ENCODE data around the gene ZKSCAN8.

The ZKSCAN8 gene

DNA sequence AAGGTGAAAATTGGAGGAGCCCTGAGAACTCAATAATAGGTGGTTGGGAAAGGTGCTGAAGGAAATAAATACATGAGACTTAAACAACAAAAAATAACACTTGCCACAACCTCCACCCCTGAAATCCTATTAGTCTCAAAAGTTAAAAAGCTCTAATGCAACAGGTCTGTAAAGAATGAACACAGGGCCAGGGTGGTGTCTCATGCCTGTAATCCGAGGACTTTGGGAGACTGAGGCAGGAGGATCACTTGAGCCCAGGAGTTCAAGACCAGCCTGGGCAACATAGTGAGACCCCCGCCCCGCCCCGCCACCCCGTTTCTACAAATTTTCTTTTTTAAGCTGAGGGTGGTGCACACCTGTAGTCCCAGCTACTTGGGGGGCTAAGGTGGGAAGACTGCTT, 1.1 kb upstream of the ZKSCAN8 start:
- no peak for DNase-seq

DNA sequence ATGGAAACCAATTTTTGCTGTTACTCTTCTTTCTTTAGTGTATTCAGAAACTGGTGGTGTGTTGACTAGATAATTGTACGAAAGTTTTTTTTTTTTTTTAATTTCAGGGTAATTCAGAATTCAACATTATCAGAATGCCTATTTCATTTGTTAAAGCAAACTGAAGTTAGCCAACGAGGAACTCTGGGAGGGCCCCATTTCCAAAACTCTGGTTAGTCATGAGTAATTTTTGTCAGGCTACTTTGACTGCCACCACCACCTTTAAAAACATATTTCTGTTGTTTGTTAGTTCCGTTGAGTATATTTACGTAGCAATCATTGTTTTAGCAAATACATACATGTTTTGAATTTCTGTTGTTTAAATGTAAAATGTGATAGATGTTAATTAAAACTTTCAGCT, 763 bp downstream of the ZKSCAN8 start:
- no peak for DNase-seq

DNA sequence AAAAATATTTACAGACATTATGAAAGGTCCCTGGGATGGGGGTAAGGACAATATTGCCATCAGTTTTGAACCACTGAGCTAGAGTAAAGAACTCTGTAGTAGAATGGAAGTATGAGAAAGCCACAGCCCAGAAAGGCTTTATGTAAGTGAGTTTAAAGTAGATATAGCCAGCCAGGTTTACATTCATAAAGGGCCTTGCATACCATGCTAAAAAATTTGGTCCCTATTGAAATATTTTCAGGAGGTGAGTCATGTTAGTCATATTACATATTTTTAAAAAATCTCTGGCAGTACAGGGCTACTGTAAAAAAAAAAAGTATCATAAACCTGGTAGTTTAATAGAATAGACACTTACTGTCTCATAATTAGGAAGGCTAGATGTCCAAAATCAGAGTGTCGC, 3.5 kb downstream of the ZKSCAN8 start:
- no peak for DNase-seq

DNA sequence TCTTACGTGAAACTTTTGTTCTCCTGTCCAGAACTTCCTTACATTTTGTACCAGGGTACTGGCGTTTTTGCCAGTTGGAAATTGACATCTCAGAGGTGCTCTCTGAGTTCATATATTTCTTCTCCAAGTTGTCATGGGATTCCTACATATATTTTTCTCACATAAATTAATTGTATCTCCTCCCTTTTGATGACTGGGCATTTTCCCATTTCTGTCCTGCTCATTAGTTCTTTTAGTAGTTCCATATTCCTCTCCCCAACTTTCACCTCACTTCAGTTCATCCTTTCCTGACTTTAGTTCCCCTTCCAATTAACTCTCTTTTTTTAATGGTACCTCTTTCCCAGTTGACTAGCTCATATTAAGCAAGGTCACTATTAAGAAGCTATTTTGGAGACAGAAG, 10.8 kb downstream of the ZKSCAN8 start:
- no peak for DNase-seq

DNA sequence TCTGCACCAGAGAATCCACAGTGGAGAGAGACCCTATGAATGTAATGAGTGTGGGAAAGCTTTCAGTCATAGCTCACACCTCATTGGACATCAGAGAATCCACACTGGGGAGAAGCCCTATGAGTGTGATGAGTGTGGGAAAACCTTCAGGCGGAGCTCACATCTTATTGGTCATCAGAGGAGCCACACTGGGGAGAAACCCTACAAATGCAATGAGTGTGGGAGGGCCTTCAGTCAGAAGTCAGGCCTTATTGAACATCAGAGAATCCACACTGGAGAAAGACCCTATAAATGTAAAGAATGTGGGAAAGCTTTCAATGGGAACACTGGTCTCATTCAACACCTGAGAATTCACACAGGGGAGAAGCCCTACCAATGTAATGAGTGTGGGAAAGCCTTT, 11.9 kb downstream of the ZKSCAN8 start:
- no peak for DNase-seq

DNA sequence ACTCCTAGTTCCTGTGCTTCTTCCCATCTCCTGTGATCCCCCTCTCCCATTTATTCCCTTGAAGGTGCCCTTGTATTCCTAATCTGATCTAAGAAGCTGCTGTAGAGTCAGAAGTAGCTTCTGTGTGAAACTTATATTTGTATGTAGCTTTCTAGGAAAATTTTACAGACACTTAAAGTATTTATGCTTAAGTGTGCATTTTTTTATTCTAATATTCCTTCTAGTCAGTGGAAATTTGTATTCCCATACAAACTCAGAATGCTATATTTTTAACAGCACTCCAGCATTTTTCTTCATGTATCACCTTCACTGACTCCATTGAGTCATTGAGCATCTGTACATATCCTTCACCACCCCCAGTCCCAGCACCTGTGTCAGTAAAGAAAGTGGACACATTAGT, 12.7 kb downstream of the ZKSCAN8 start:
- DNase-seq = no peak

DNA sequence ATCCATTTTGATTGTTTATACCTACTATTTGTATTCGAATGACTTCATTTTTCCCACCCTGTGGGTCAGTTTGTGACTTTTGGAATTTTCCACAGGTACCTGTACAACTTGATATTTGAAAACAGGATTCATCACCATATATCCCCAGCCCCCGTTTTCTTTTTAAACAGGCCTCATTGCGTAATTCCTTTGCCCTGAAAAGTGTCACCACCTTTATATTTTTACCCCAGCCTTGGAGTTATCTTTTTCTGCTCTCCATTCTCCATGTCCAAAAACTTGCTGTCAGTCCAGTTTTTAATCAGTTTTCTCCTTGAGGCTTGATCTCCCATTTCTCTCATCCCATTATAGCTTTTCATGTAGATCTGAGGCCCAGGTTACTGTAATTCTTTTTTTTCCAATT, 16.6 kb downstream of the ZKSCAN8 start:
- no peak for DNase-seq

DNA sequence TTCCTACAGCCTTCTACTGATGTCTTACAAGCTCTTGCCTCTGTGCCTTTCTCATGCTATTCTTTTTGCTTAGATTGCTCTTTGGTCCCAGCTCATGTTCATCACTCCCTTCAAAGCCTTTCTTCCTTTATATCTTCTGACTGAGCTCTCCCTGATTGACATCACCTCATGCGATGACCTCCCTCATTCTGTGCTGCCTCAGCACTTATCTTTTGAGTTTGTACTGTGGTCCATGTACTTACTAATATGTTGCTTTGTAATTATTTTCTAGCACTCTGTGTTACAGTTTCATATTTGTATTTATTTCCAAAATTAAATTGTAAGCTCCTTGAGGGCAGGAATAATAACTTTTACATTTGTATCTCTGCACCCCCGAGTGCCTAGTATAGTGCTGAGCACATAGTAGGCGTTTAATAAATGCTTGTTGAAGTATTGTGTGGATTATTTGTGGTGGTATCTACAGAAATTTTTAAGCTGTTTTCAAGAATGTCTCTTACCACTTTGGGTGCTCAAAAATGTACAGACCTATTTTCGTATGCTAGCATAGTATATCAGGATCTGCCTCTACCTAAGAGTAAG, 17.4 kb downstream of the ZKSCAN8 start:
- DNase-seq = no peak

DNA sequence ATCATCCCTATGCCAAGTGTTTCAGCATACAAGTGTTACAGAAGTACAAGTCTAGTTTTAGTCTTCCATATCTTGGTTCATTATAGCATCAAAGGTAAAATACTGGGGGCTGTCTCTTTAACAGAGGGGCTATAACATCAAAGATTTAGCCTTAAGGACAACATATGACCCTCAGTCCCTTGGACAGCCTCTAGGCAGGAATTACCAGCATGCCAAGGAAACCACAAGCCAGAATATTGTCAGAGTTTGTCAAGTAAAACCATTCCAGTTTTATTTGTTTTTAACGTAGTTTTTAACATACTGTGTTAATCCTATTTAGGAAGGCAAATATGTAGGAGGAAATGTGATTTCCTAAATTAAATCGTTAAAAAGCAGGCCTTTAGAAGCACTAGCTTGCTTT, 18.6 kb downstream of the ZKSCAN8 start:
- DNase-seq = no peak

DNA sequence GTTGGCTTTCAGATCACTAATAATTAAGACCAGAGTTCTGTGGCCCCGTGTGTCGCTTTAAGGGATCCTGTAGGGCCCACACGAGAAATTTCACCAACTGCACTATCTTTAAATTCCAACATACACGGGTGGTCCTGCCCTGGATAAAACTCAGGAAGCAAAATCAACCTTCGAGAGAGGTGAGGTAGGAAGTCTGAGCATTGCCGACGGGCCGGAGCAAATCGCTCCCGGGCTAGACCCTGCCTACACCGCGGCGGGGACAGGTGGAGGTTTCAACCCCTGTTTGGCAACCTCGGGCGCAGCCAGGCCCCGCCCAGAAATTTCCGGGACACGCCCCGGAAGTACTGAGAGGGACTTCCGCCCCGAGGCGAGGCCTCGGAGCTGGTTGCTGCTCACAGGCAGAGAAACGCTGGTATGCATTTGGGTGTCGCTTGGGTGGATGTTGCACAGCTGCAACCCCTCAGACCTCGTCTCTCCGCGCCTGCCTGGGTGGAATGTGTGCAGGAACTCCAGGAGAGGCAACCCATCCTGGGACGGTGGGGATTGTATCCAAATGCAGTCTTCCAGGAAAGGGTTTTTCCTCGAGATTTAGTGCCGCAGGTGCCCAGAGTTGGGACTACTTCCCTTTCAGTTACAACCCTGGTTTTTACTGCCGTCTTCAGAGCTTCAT, 19.9 kb downstream of the ZKSCAN8 start:
- peak; percentile 38 for DNase-seq

DNA sequence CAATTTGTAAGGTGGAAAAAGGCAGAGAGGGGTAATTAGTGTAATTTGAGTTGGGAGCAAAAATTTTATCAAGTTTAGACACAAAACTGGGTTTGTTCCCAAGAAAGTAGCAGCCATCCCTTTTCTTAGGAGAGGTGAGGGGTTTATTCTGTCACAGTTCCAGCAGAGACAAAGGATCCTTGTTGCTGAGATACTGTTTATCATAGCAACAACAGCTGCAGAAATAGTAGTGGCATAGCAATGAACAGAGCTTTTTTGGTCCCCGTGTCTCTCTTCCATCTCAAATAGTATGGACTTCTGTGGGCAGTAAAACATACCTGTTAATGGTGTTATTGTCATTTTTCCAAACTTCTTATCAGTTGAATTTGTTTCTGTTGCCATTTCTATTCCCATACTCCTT, 23.9 kb downstream of the ZKSCAN8 start:
- DNase-seq = no peak

DNA sequence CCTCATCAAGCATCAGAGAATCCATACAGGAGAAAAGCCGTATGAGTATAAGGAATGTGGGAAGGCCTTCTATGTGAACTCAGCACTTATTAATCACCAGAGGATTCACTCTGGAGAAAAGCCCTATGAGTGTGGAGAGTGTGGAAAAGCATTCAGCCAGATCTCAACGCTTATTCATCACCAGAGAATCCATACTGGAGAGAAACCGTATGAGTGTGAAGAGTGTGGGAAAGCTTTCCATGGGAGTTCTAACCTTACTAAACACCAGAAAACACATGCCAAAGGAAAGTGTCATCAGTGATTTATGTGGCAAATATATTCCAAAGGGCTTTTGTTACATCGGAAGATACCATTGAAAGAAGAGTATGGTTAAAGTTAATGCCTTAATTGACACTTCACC, 25.4 kb downstream of the ZKSCAN8 start:
- DNase-seq = no peak

DNA sequence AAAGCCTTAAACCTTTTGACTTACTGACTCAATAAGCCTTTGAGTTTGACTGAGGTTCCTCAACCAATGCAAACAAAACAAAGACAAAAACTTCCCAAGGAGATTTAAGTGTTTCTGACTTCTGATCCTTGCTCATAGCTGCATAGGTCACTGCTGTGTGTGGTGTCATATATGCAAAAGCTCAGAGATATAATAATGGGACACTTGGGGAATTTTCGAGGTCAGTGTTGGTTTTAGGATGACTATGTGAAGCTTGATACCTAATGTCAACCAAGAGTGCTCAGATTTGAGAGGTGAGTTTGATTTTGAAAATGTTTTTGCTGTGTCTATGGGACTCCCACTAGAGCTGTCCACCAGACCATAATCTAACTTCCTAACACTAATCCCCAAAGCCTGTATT, 26.2 kb downstream of the ZKSCAN8 start:
- no peak for DNase-seq

DNA sequence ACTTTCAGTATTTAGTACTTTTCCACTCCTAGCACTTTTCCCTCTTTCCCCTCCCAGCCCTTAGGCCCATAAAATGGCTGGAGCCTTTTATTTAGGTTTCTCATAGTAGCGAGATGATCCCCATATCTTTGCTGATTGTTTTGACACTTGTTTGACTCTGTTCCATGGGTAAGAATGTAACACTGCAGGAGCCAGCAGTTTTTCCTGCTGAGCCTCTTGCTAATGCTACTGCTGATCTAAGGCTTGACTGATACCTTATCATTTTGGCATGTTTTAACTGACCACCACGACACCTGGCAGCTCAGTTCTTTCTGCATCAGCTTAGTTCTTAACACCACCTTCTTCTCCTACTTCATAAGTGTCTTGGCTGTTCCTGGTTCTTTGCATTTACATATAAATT, 29.6 kb downstream of the ZKSCAN8 start:
- no peak for DNase-seq

DNA sequence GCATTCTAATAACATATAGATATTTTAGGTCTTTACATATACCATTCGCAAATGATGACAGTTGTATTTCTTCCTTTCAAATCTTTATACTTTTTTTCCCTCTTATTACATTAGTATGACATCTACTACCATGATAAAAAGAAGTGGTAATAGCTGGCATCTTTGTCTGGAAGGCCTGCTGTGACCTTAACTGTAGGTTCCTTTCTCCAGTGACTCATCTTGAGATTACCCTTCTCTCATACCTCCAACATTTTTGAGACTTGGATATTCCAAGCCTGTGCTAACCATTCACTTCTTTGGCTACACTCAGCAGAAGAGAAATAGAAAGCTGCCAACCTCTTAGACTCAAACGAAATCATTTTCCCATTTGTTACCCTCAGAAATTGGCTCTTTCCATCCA, 30.3 kb downstream of the ZKSCAN8 start:
- no peak for DNase-seq

DNA sequence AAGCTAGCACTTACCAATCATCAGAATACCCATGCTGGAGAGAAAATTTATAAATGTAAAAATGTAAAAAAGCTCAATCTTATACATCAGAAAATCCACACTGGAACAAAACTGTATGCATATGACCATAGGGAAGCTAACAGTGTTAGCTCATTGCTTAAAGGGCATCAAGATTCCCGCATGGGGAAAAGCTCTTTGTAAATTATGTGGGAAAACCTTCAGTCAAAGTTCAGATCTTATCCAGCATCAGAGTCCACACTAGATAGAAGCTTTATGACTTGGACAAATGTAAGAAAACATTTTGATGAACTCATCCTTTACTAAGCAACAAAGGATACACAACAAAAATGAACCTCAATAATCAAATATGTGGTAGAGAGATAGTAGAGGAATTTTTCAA, 34.7 kb downstream of the ZKSCAN8 start:
- no peak for DNase-seq

DNA sequence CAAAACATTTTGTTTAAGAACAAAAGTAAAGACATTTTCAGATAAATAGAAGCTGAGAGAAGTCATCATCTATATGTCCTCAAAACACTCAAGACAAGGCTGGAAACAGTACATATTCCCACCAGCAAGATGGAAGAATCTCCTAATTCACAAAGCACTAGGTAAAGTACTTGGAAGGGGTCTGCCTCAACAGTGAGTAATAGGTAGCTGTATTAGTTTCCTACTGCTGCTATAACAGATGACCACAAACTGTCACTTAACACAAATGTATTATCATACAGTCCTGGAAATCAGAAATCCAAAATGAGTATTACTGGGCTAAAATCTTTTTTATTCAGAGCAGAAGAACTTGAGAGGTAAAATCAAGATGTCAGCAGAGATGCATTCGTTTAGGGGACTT, 40.6 kb downstream of the ZKSCAN8 start:
- no peak for DNase-seq

DNA sequence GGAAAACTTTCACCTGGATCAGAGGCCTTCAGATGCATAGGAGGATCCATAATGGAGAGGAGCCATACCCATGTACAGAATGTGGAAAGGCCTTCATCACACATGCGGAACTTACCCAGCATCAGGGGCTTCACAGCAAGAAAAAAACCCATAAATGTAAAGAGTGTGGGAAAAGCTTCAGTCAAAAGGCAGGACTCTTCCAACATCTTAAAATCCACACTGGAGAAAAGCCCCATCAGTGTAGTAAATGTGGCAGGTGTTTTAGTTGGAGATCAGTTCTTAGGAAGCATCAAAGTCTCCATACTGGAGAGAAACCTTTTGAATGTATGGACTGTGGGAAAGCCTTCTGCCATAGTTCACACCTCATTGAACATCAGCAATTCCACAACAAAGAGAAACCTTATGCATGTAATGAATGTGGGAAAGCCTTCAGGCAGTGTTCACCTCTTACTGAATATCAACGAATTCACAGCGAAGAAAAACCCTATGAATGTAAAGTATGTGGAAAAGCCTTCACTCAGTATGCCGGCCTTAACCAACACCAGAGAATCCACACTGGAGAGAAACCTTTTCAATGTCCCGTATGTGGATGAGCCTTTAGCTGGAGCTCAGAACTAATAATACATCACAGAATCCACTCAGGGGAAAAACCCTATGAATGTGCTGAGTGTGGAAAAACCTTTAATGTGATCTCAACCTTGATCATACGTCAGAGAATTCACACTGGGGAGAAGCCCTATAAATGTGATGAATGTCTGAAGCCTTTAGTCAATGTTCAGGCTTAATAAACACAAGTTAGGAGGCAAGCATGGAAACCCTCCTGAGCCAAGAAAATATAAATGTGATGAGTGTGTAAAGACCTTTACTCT, 46.7 kb downstream of the ZKSCAN8 start:
- no peak for DNase-seq

DNA sequence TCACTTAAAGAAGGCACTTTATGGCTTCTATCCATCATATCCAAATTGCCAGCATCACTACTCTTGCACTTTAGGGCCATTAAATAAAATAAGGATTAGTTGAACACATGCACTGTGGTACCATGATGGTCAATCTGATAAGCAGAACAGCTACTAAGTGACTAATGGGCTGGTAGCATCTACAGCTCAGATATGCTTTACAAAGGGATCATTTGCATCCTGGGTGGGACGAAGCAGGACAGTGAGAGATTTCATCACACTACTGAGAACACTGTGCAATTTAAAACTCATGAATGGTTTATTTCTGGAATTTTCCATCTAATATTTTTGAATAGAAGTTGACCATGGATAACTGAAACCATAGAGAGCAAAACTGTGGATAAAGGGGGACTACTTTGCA, 58.3 kb downstream of the ZKSCAN8 start:
- DNase-seq = no peak

DNA sequence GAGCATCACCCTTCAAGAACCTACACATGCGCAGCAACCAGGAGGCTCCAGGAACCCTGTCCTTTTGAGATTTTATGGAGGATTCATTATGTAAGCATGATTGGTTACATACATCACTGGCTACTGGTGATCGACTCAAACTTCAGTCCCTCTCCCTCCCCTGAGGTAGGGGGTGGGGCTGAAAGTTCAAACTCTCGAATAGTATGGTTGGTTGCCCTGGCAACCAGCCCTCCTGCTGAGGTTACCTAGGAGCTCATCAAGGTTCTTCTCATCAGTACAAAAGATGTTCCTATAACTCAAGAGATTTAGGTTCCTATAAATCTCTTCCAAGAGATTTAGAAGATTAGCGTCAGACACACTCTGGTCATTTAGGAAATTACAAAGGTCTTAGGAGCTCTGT, 61.5 kb downstream of the ZKSCAN8 start:
- no peak for DNase-seq

DNA sequence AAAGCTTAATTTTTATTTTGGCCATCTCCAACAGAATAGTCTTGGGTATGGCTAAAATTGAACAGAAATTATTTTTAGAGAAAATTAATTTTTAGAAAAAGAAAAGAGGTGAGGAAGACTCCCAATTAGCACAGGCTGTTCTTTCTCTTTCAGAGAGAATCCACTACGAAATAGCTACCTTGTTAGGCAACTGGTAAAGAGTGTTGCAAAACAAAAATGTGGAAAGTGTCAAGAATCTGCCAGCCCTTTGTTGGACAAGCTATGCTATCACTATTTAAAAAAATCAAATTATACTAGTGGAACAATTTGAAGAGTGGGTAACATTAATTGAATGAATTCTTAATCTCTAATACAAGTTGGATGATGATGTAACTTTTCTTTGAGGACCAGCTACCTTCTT, 64.2 kb downstream of the ZKSCAN8 start:
- no peak for DNase-seq

DNA sequence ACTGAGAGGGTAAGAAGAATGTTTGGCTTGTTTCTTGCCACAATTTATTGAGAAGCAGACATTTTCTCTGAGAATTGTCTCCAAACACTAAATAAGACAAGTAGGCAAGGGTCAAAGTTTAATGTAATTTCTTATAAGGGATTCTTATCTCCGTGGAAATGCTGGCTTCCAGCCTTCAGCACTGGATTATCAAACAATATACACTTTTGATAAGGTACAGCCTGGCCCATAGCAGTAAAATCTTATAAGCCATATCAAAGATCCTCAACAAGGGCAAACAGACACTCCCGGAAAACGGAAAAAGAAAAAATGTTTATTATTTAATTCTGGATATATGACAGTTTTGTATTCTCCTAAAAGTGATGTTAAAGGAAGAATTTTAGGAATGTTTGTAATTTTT, 64.8 kb downstream of the ZKSCAN8 start:
- DNase-seq = no peak

DNA sequence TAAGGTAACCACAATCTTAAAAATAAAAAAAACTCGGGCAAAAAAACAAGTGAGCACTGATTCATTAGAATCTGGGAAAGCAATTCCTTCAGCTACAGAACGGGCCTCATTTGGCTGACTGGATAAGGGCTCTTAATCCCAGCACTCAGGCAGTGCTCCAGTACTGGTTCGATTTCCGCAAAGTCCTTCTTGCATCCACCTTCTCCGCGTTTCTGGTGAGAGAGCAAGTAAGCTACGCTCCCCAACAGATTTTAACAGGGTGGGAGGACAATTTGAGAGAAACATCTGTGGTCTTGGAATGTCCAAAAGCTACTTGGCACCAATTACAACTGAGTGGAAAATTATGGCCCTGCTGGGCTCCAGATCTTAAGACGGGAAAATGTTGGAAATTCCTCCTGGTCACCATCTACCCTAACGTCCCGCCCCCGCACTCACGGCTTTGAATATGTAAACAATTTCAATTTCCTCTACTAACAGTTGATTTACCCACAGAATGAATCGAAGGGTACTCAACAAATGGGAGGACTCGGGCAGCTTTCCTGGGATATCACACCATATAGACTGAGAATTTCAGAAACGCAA, 65.3 kb downstream of the ZKSCAN8 start:
- no peak for DNase-seq

DNA sequence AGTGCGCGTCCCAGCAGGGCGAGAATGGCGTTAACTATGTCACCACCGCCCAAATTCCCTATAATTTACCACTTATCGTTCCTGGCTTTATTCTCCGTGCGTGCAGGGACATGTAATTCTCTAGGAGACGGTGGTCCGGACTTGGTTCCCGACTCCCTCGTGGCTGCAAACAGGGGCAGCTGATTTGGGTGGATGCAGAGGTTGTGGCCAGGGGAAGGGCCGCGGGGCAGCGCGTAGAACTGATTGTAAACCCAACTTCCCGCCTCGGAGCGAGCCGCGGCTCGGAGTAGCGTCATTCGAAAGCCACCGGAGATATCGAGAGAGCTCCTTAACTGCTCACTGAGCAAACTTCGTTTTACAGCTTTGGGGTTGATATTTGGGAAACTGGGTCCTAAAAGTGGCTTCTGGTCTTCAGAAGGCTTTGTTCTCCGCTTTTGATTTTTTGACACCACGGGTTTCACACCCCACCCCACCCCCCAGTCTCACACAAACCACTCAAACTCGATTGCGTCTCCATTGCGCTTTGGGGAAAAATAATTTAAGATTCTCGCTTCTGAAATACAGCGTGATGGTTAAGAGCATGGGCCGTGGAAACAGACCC, 65.9 kb downstream of the ZKSCAN8 start:
- no peak for DNase-seq
